ENCODE results near the gene ERVH48-1.

The ERVH48-1 gene

GRCh38 chr21:42903817-42904216 is 21.6 kb downstream of the ERVH48-1 start:
- ChIA-PET POLR2A (no interaction called here), CTCF (no interaction called here)
- H3K4me3 ChIP-seq (ENCODE audit: low read depth, low read length) = no peak overlapping the region
- no peak for TF ChIP-seq CTCF (IDR thresholded peaks at IDR 0.05; ENCODE audit: insufficient read depth, low read length, missing control alignments)
- no peak for DNase-seq (ENCODE audit: low read depth, low spot score)

- no peak overlapping the region for H3K4me3 ChIP-seq (ENCODE audit: low read depth, low read length)
- no peak for DNase-seq (ENCODE audit: low read depth, low spot score)
- no peak for TF ChIP-seq CTCF (IDR thresholded peaks at IDR 0.05; ENCODE audit: insufficient read depth, low read length, missing control alignments)
- CTCF ChIA-PET = interaction anchor here (0.9 kb wide), 1 partner anchor 16 kb away, joined by 5 read pairs; no protein-coding TSS in a partner anchor
- POLR2A ChIA-PET = no interaction called here
Measured at GRCh38 chr21:42900446-42900845, 25.0 kb downstream of the ERVH48-1 start.

GRCh38 chr21:42892931-42893755 is 32.3 kb downstream of the ERVH48-1 start, which contains the start of gene NDUFV3:
Gene NDUFV3, plus strand, starts transcription at chr21:42893309. Its CDS starts 25 bp downstream, at chr21:42893334.
- CTCF ChIA-PET = interaction anchor here (0.5 to 1.8 kb wide), 4 partner anchors 16 to 896 kb away, joined by 3 to 4 read pairs (median 4); no protein-coding TSS in a partner anchor
- no peak for TF ChIP-seq CTCF (IDR thresholded peaks at IDR 0.05; ENCODE audit: insufficient read depth, low read length, missing control alignments)
- peak within 1 kb of the TSS; percentile 87 for H3K4me3 ChIP-seq (ENCODE audit: low read depth, low read length)
- DNase-seq (ENCODE audit: low read depth, low spot score) = peak; percentile 67
- POLR2A ChIA-PET = interaction anchor here (0.7 to 1.4 kb wide), 2 partner anchors 10 to 15 kb away, joined by 3 to 9 read pairs; no protein-coding TSS in a partner anchor

GRCh38 chr21:42892582-42892930 is 32.9 kb downstream of the ERVH48-1 start:
- no peak for TF ChIP-seq CTCF (IDR thresholded peaks at IDR 0.05; ENCODE audit: insufficient read depth, low read length, missing control alignments)
- peak overlapping the region; percentile 87 for H3K4me3 ChIP-seq (ENCODE audit: low read depth, low read length)
- ChIA-PET POLR2A (interaction anchor here (0.7 to 1.4 kb wide), 2 partner anchors 11 to 14 kb away, joined by 3 to 9 read pairs; no protein-coding TSS in a partner anchor), CTCF (interaction anchor here (0.5 to 1.4 kb wide), 3 partner anchors 15 to 22 kb away, joined by 3 to 4 read pairs (median 3); no protein-coding TSS in a partner anchor)
- DNase-seq (ENCODE audit: low read depth, low spot score) = no peak

GRCh38 chr21:42887326-42887725 is 38.1 kb downstream of the ERVH48-1 start:
- no peak for TF ChIP-seq CTCF (IDR thresholded peaks at IDR 0.05; ENCODE audit: insufficient read depth, low read length, missing control alignments)
- DNase-seq (ENCODE audit: low read depth, low spot score) = no peak
- no peak overlapping the region for H3K4me3 ChIP-seq (ENCODE audit: low read depth, low read length)
- CTCF ChIA-PET = no interaction called here
- POLR2A ChIA-PET = no interaction called here

GRCh38 chr21:42883921-42884320 is 41.5 kb downstream of the ERVH48-1 start:
- DNase-seq (ENCODE audit: low read depth, low spot score) = no peak
- CTCF ChIA-PET = no interaction called here

More at GRCh38 chr21:42883921-42884320, 41.5 kb downstream of the ERVH48-1 start:
- TF ChIP-seq CTCF (IDR thresholded peaks at IDR 0.05; ENCODE audit: insufficient read depth, low read length, missing control alignments) = no peak
- POLR2A ChIA-PET = no interaction called here
- no peak overlapping the region for H3K4me3 ChIP-seq (ENCODE audit: low read depth, low read length)
